ENCODE measurements around the gene CRYGN. TPM values are rescaled to one million over a fixed set of nuclear protein-coding genes. Genes with fewer than 3 reads are reported as not detected.

CRYGN gene
- total and polyA plus RNA-seq, 2 experiments from 2014 or later: 0.59 to 1.5 TPM

- no peak overlapping the region for H2AFZ ChIP-seq
- no peak for DNase-seq (ENCODE audit: low spot score)
- no peaks in the 10 kb centered on the region for H4K20me1 ChIP-seq (replicated peaks; ENCODE audit: insufficient read depth)
- H3K9me3 Mint-ChIP-seq: no peaks in the 10 kb centered on the region
- TF ChIP-seq POLR2AphosphoS5 (IDR thresholded peaks at IDR 0.05; ENCODE audit: low read depth): no peak
- TF ChIP-seq ETS1 (IDR thresholded peaks at IDR 0.05): no peak
- TF ChIP-seq REST (IDR thresholded peaks at IDR 0.05; ENCODE audit: unreplicated experiment): no peak
- no peak for TF ChIP-seq EZH2phosphoT487 (IDR thresholded peaks at IDR 0.05; ENCODE audit: unreplicated experiment)
- TF ChIP-seq CREB1 (CRISPR knock-in tag; IDR thresholded peaks at IDR 0.05; ENCODE audit: low read depth): no peak
- TF ChIP-seq ZNF462 (CRISPR knock-in tag; IDR thresholded peaks at IDR 0.05): no peak
- no peak for TF ChIP-seq NANOG (IDR thresholded peaks at IDR 0.05; ENCODE audit: borderline replicate concordance)
- TF ChIP-seq JUNB (IDR thresholded peaks at IDR 0.05; ENCODE audit: unreplicated experiment): no peak
- TF ChIP-seq STAT1 (IDR thresholded peaks at IDR 0.05; ENCODE audit: unreplicated experiment): no peak
- H3K27me3 Mint-ChIP-seq (ENCODE audit: insufficient read depth, low read depth, poor library complexity): peaks cover 11% of the 10 kb centered on the region
- H3K4me2 ChIP-seq: no peak overlapping the region
- no peaks in the 10 kb centered on the region; the same call in 2 of the 3 replicates for H3K36me3 Mint-ChIP-seq (ENCODE audit: low read depth)
- peaks cover 9% of the 10 kb centered on the region for H3K4me1 ChIP-seq (ENCODE audit: insufficient read depth)
- H3K27ac Mint-ChIP-seq: no peak overlapping the region
- peaks cover 23% of the 10 kb centered on the region for H3K4me1 Mint-ChIP-seq
- H3K79me2 ChIP-seq (replicated peaks; ENCODE audit: insufficient read depth): no peaks in the 10 kb centered on the region
- no peak overlapping the region for H3K4me3 Mint-ChIP-seq
- no peak overlapping the region for H3K27ac ChIP-seq (ENCODE audit: low read depth)
- H3F3A ChIP-seq (replicated peaks; ENCODE audit: low read depth): 0 out of 2 replicates have a peak, but pooled peaks cover 4% of the 10 kb centered on the region
- ATAC-seq: no peak
- H3K4me3 ChIP-seq: no peak overlapping the region
- H3K9me2 ChIP-seq (ENCODE audit: insufficient read depth): no peaks in the 10 kb centered on the region
- no peaks in the 10 kb centered on the region for H3K36me3 ChIP-seq (ENCODE audit: insufficient read depth)
- H3K27me3 ChIP-seq (ENCODE audit: insufficient read depth): peaks cover 12% of the 10 kb centered on the region
Observed at GRCh38 chr7:151449990-151450389, 10.0 kb upstream of the CRYGN start.

Data from GM23338 (cell line).